Calu3 (cell line): ENCODE measurements around the gene PFDN6. TPM values are rescaled to one million over a fixed set of nuclear protein-coding genes. Genes with fewer than 3 reads are reported as not detected.

ENCODE experiments used
- BruUV-seq: library from RNA; stranded (reverse); fragments of 400-500 nt; replicated peaks from 2 replicates; lab custom pipeline; 2021; lab: Mats Ljungman, UMichigan
- CTCF ChIA-PET: fragments of 300-600 bp; sonication (Branson Sonifier 250); formaldehyde crosslinking; loops from one replicate; lab custom pipeline; 2022; ENCODE audit warnings: antibody characterized with exemption; lab: Charles Lee
- DNase-seq: peaks from one replicate; pipeline ENCODE4 v3.0.0; 2022
- H3K27ac Mint-ChIP-seq: one replicate; pipeline ENCODE4 v1.8.0; 2022; ENCODE audit warnings: mixed read lengths; ENCODE audit not compliant: unreplicated experiment
- H3K27me3 Mint-ChIP-seq: one replicate; pipeline ENCODE4 v1.8.0; 2022; ENCODE audit warnings: mixed read lengths; ENCODE audit not compliant: unreplicated experiment
- H3K36me3 Mint-ChIP-seq: one replicate; pipeline ENCODE4 v1.8.0; 2022; ENCODE audit warnings: mild to moderate bottlenecking, moderate library complexity, mixed read lengths; ENCODE audit not compliant: insufficient read depth, unreplicated experiment
- H3K4me1 Mint-ChIP-seq: one replicate; pipeline ENCODE4 v1.8.0; 2022; ENCODE audit warnings: mild to moderate bottlenecking, low read depth, mixed read lengths; ENCODE audit not compliant: unreplicated experiment
- H3K4me3 Mint-ChIP-seq: one replicate; pipeline ENCODE4 v1.8.0; 2022; ENCODE audit warnings: mild to moderate bottlenecking, low read depth, moderate library complexity, mixed read lengths; ENCODE audit not compliant: unreplicated experiment
- H3K9me3 Mint-ChIP-seq: one replicate; pipeline ENCODE4 v1.8.0; 2022; ENCODE audit warnings: low read depth, mixed read lengths; ENCODE audit not compliant: unreplicated experiment
- CTCF ChIP-seq: fragments of 200-600 bp; IDR thresholded peaks from one replicate; pipeline ENCODE4 v1.8.0; 2022; ENCODE audit warnings: antibody characterized with exemption; ENCODE audit not compliant: unreplicated experiment
- intact Hi-C: fragments of 100-400 bp; cut with micrococcal nuclease; formaldehyde crosslinking; loops from one replicate; pipeline ENCODE4 v1.10.0; 2022; ENCODE audit not compliant: unreplicated experiment
- total RNA-seq: library from RNA; stranded (reverse); gene quantifications from 2 replicates; pipeline ENCODE4 v1.2.3, GENCODE V29; 2022

The PFDN6 gene
- total RNA-seq, 1 experiment from 2014 or later, result 141 TPM

GRCh38 chr6:33323623-33323948 is 34.2 kb downstream of the PFDN6 start:
- H3K27ac Mint-ChIP-seq, result peak overlapping the region; percentile 95
- H3K9me3 Mint-ChIP-seq, result no peaks in the 10 kb centered on the region
- intact Hi-C loops, result no loop called here
- H3K4me1 Mint-ChIP-seq, result peaks cover 51% of the 10 kb centered on the region
- no TSS peak for BruUV-seq
- no peak for DNase-seq
- peaks cover 58% of the 10 kb centered on the region for H3K36me3 Mint-ChIP-seq
- no peaks in the 10 kb centered on the region for H3K27me3 Mint-ChIP-seq
- CTCF ChIA-PET, result interaction anchor here (0.7 kb wide), 1 partner anchor 20 kb away, joined by 3 read pairs; no protein-coding TSS in a partner anchor
- H3K4me3 Mint-ChIP-seq, result peak overlapping the region; percentile 93
- no peak for TF ChIP-seq CTCF

GRCh38 chr6:33324125-33324524 is 34.7 kb downstream of the PFDN6 start:
- no TSS peak for BruUV-seq
- peaks cover 53% of the 10 kb centered on the region for H3K36me3 Mint-ChIP-seq
- H3K4me1 Mint-ChIP-seq, result peaks cover 46% of the 10 kb centered on the region
- no peak for DNase-seq
- H3K27me3 Mint-ChIP-seq, result no peaks in the 10 kb centered on the region
- TF ChIP-seq CTCF, result no peak
- intact Hi-C loops, result no loop called here
- CTCF ChIA-PET, result interaction anchor here (0.7 kb wide), 1 partner anchor 20 kb away, joined by 3 read pairs; no protein-coding TSS in a partner anchor
- peak overlapping the region; percentile 93 for H3K4me3 Mint-ChIP-seq
- peak overlapping the region; percentile 95 for H3K27ac Mint-ChIP-seq
- H3K9me3 Mint-ChIP-seq, result no peaks in the 10 kb centered on the region

DNA sequence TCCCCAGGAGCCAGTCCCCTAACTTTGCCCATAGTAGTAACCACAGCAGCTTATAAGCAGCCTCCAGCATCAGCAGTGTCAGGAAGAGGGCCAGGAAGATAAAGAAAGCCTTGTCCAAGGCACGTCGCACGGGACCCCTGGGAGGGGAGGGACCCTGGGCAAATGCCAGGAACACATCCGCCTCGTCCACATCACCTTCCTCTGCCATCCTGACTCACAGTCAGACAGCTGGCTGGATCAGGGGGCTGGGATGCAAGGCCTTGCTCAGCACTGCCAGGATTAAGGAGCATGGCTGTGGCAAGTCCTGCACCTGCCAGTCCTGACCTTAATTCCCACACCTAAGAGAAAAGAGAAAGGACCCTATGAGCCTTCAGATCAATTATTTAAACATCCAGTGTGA is 39.7 kb downstream of the PFDN6 start:
- Mint-ChIP-seq H3K4me3 (no peak overlapping the region), H3K27me3 (peaks cover 13% of the 10 kb centered on the region), H3K27ac (no peak overlapping the region), H3K36me3 (peaks cover 6% of the 10 kb centered on the region), H3K9me3 (no peaks in the 10 kb centered on the region), H3K4me1 (peaks cover 5% of the 10 kb centered on the region)
- no peak for TF ChIP-seq CTCF
- no peak for DNase-seq
- CTCF ChIA-PET, result interaction anchor here (0.6 to 1.4 kb wide), 2 partner anchors 11 to 195 kb away, joined by 3 to 5 read pairs; partner anchors contain the start of gene ZBTB22
- intact Hi-C loops, result no loop called here
- BruUV-seq, result no TSS peak

DNA sequence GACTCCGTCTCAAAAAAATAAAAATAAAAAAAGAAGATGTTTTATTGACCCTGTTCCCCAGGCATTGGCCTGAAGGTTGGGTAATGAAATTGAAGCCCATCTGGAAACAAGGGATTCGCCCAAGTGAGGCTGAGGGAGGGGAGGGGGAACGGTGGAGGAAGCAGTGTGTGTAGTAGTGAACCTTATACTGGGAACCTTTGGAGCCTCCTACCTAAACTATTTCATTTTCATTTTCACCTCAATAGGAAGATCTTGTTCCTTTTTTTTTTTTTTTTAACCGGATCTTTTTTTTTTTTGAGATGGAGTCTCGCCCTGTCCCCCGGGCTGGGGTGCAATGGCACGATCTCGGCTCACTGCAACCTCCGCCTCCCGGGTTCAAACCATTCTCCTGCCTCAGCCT is 41.3 kb downstream of the PFDN6 start:
- CTCF ChIA-PET, result no interaction called here
- intact Hi-C loops, result no loop called here
- Mint-ChIP-seq H3K4me3 (no peak overlapping the region), H3K27ac (no peak overlapping the region), H3K4me1 (no peaks in the 10 kb centered on the region), H3K36me3 (no peaks in the 10 kb centered on the region), H3K27me3 (peaks cover 16% of the 10 kb centered on the region), H3K9me3 (no peaks in the 10 kb centered on the region)
- no peak for TF ChIP-seq CTCF
- BruUV-seq, result no TSS peak
- no peak for DNase-seq
